ENCODE measurements around the gene PARP8.

The PARP8 gene

DNA sequence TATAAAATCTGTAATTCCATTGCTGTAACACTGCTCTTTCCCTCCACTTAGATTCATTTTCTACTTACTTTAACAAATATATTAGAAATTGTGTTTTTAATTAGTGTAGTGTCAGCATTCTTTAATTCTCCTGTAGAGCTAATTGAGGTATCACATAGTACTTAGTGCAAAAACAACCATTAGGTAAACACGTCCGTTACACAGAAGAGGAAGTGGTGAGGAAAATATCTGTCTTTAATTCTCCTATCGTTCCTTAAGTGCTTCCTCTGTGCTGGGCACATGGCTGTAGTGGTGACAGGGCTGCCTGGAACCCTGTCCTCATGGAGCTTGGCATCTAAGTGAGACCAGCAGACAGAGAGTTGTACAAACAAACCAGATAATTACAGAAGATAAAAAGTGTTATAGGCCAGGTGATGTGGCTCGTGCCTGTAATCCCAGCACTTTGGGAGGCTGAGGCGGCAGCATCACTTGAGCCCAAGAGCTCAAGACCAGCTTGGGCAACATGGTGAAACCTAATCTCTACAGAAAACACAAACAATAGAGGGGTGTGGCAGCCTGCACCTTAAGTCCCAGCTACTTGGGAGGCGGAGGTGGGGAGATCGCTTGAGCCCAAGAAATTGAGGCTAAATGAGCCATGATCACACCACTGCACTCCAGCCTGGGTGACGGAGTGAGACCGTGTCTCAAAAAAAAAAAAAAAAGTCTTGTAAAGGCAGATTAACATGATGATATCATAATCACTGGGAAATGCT, 36.4 kb downstream of the PARP8 start:
- Histone ChIP-seq H3K4me3 (ENCODE audit: low read depth in 1 of 2, low read length in 2 of 2) (no peak overlapping the region), H3K27me3 (ENCODE audit: insufficient read depth, low read length, poor library complexity) (no peaks in the 10 kb centered on the region), H3K36me3 (ENCODE audit: insufficient read depth, low read length) (peaks cover 6% of the 10 kb centered on the region; the same call in 1 of the 2 replicates), H3K4me2 (ENCODE audit: insufficient read depth, low read length) (no peak overlapping the region), H3K79me2 (ENCODE audit: insufficient read depth, low read length) (peaks cover 98% of the 10 kb centered on the region), H3K9me3 (ENCODE audit: insufficient read depth, low read length, severe bottlenecking) (no peaks in the 10 kb centered on the region), H3K9ac (ENCODE audit: low read depth, low read length) (no peak overlapping the region), H2AFZ (ENCODE audit: low read depth, low read length) (no peak overlapping the region), H4K20me1 (ENCODE audit: insufficient read depth, low read length) (peaks cover 4% of the 10 kb centered on the region), H3K27ac (ENCODE audit: low read length) (peak overlapping the region; percentile 28), H3K4me1 (ENCODE audit: insufficient read depth, low read length) (peaks cover 3% of the 10 kb centered on the region; the same call in 1 of the 2 replicates)
- ATAC-seq (ENCODE audit: insufficient read depth, low read depth) (peak; percentile 49; the same call in 1 of the 3 replicates), DNase-seq (no peak)
- TF ChIP-seq CTCF (IDR thresholded peaks at IDR 0.05; ENCODE audit: borderline replicate concordance, extremely low read depth, low read length, poor library complexity, severe bottlenecking) (no peak), EZH2 (IDR thresholded peaks at IDR 0.05; ENCODE audit: borderline replicate concordance, low read depth, low read length, severe bottlenecking) (no peak)

- Histone ChIP-seq H3K36me3 (ENCODE audit: insufficient read depth, low read length) (peaks cover 6% of the 10 kb centered on the region; the same call in 1 of the 2 replicates), H2AFZ (ENCODE audit: low read depth, low read length) (no peak overlapping the region), H3K9ac (ENCODE audit: low read depth, low read length) (no peak overlapping the region), H3K79me2 (ENCODE audit: insufficient read depth, low read length) (peaks cover 98% of the 10 kb centered on the region), H3K4me3 (ENCODE audit: low read depth in 1 of 2, low read length in 2 of 2) (no peak overlapping the region), H3K27ac (ENCODE audit: low read length) (no peak overlapping the region), H3K27me3 (ENCODE audit: insufficient read depth, low read length, poor library complexity) (no peaks in the 10 kb centered on the region), H4K20me1 (ENCODE audit: insufficient read depth, low read length) (peaks cover 4% of the 10 kb centered on the region), H3K4me2 (ENCODE audit: insufficient read depth, low read length) (no peak overlapping the region), H3K9me3 (ENCODE audit: insufficient read depth, low read length, severe bottlenecking) (no peaks in the 10 kb centered on the region), H3K4me1 (ENCODE audit: insufficient read depth, low read length) (peaks cover 8% of the 10 kb centered on the region; the same call in 1 of the 2 replicates)
- TF ChIP-seq EZH2 (IDR thresholded peaks at IDR 0.05; ENCODE audit: borderline replicate concordance, low read depth, low read length, severe bottlenecking) (no peak), CTCF (IDR thresholded peaks at IDR 0.05; ENCODE audit: borderline replicate concordance, extremely low read depth, low read length, poor library complexity, severe bottlenecking) (no peak)
- DNase-seq (no peak), ATAC-seq (ENCODE audit: insufficient read depth, low read depth) (no peak)
Observed at GRCh38 chr5:50703367-50703666, 36.9 kb downstream of the PARP8 start.

- Histone ChIP-seq H3K36me3 (ENCODE audit: insufficient read depth, low read length) (no peaks in the 10 kb centered on the region), H3K27ac (ENCODE audit: low read length) (no peak overlapping the region), H3K27me3 (ENCODE audit: insufficient read depth, low read length, poor library complexity) (no peaks in the 10 kb centered on the region), H3K9me3 (ENCODE audit: insufficient read depth, low read length, severe bottlenecking) (no peaks in the 10 kb centered on the region), H3K4me3 (ENCODE audit: low read depth in 1 of 2, low read length in 2 of 2) (no peak overlapping the region), H4K20me1 (ENCODE audit: insufficient read depth, low read length) (peaks cover 4% of the 10 kb centered on the region), H3K4me1 (ENCODE audit: insufficient read depth, low read length) (peaks cover 22% of the 10 kb centered on the region), H3K79me2 (ENCODE audit: insufficient read depth, low read length) (peaks cover 98% of the 10 kb centered on the region), H2AFZ (ENCODE audit: low read depth, low read length) (no peak overlapping the region), H3K4me2 (ENCODE audit: insufficient read depth, low read length) (no peak overlapping the region), H3K9ac (ENCODE audit: low read depth, low read length) (no peak overlapping the region)
- no peak for DNase-seq
- no peak for ATAC-seq (ENCODE audit: insufficient read depth, low read depth)
- TF ChIP-seq CTCF (IDR thresholded peaks at IDR 0.05; ENCODE audit: borderline replicate concordance, extremely low read depth, low read length, poor library complexity, severe bottlenecking), result no peak
- no peak for TF ChIP-seq EZH2 (IDR thresholded peaks at IDR 0.05; ENCODE audit: borderline replicate concordance, low read depth, low read length, severe bottlenecking)
Observed at GRCh38 chr5:50704730-50705129, 38.3 kb downstream of the PARP8 start.

All from DND-41 (cell line).